GM23338 (cell line): ENCODE data around the gene FAM117B. TPM values are rescaled to one million over a fixed set of nuclear protein-coding genes. Genes with fewer than 3 reads are reported as not detected.

Experiments used
- ATAC-seq: fragments of 200-7000 bp; cut with Tn5 transposase; 3 replicates; pipeline ENCODE4 v1.9.1; 2020
- DNase-seq: peaks from one replicate; pipeline ENCODE4 v3.0.0-alpha.2; 2015; ENCODE audit warnings: low spot score
- H2AFZ ChIP-seq: fragments of 200-600 bp; sonication (generic); 2 replicates; pipeline ENCODE4 v1.8.0; 2016; ENCODE audit warnings: antibody characterized with exemption, mild to moderate bottlenecking, moderate library complexity
- H3F3A ChIP-seq: fragments of 200-600 bp; sonication (generic); replicated peaks from 2 replicates; pipeline ENCODE4 v1.8.0; 2017; ENCODE audit warnings: antibody characterized with exemption, mixed run types, low read depth
- H3K27ac ChIP-seq: fragments of 200-600 bp; sonication (generic); 2 replicates; pipeline ENCODE4 v1.6.1; 2016; ENCODE audit warnings: low read depth
- H3K27me3 ChIP-seq: fragments of 200-600 bp; sonication (generic); 2 replicates; pipeline ENCODE4 v1.8.0; 2016; ENCODE audit warnings: mild to moderate bottlenecking, mixed run types, moderate library complexity; ENCODE audit not compliant: insufficient read depth
- H3K36me3 ChIP-seq: fragments of 200-600 bp; sonication (generic); 2 replicates; pipeline ENCODE4 v1.8.0; 2016; ENCODE audit warnings: mild to moderate bottlenecking; ENCODE audit not compliant: insufficient read depth
- H3K4me1 ChIP-seq: fragments of 200-600 bp; sonication (generic); 2 replicates; pipeline ENCODE4 v1.8.0; 2016; ENCODE audit warnings: mild to moderate bottlenecking, moderate library complexity; ENCODE audit not compliant: insufficient read depth
- H3K4me2 ChIP-seq: fragments of 200-600 bp; sonication (generic); 2 replicates; pipeline ENCODE4 v1.7.1; 2017; ENCODE audit warnings: mixed run types
- H3K4me3 ChIP-seq: fragments of 200-600 bp; sonication (generic); 2 replicates; pipeline ENCODE4 v1.6.1; 2016; ENCODE audit warnings: mixed run types
- H3K79me2 ChIP-seq: fragments of 200-600 bp; sonication (generic); replicated peaks from 2 replicates; pipeline ENCODE4 v1.8.0; 2017; ENCODE audit warnings: mild to moderate bottlenecking; ENCODE audit not compliant: insufficient read depth
- H3K9me2 ChIP-seq: fragments of 200-600 bp; sonication (generic); 2 replicates; pipeline ENCODE4 v1.8.0; 2017; ENCODE audit not compliant: insufficient read depth
- H4K20me1 ChIP-seq: fragments of 200-600 bp; sonication (generic); replicated peaks from 2 replicates; pipeline ENCODE4 v1.8.0; 2017; ENCODE audit warnings: mild to moderate bottlenecking; ENCODE audit not compliant: insufficient read depth
- H3K27ac Mint-ChIP-seq: 2 replicates; pipeline ENCODE4 v1.8.0; 2020; ENCODE audit warnings: inconsistent platforms, mild to moderate bottlenecking, moderate library complexity, mixed read lengths
- H3K27me3 Mint-ChIP-seq: 3 replicates; pipeline ENCODE4 v1.8.0; 2022; ENCODE audit warnings: low read depth, mild to moderate bottlenecking, moderate library complexity, mixed read lengths, inconsistent platforms; ENCODE audit not compliant: insufficient read depth, poor library complexity
- H3K36me3 Mint-ChIP-seq: 3 replicates; pipeline ENCODE4 v1.8.0; 2021; ENCODE audit warnings: low read depth, mild to moderate bottlenecking, inconsistent platforms, moderate library complexity, mixed read lengths
- H3K4me1 Mint-ChIP-seq: 3 replicates; pipeline ENCODE4 v1.8.0; 2020; ENCODE audit warnings: mild to moderate bottlenecking, inconsistent platforms, mixed read lengths
- H3K4me3 Mint-ChIP-seq: 3 replicates; pipeline ENCODE4 v1.8.0; 2021; ENCODE audit warnings: moderate library complexity, mild to moderate bottlenecking, inconsistent platforms, mixed read lengths
- H3K9me3 Mint-ChIP-seq: 3 replicates; pipeline ENCODE4 v1.8.0; 2020; ENCODE audit warnings: moderate library complexity, mild to moderate bottlenecking, inconsistent platforms, mixed read lengths
- CREB1 ChIP-seq: fragments of 250-450 bp; sonication (Bioruptor Pico); IDR thresholded peaks from 2 replicates; pipeline ENCODE4 v1.5.0; 2020; ENCODE audit warnings: low read depth, mild to moderate bottlenecking, moderate library complexity
- CTCF ChIP-seq, 2 experiments: fragments of 200-600 bp in 1 of 2; sonication (generic) in 1 of 2; conservative IDR thresholded peaks; 2 replicates each; pipeline versions ENCODE4 v1.5.1 to v1.6.1; 2016 to 2017; ENCODE audit warnings: antibody characterized with exemption in 2 of 2, low read depth in 2 of 2, mild to moderate bottlenecking in 2 of 2, moderate library complexity in 1 of 2
- EZH2 ChIP-seq: fragments of 200-600 bp; sonication (generic); IDR thresholded peaks from one replicate; pipeline ENCODE4 v1.8.0; 2017; ENCODE audit warnings: antibody characterized with exemption, mild to moderate bottlenecking, low read depth; ENCODE audit not compliant: unreplicated experiment
- EZH2phosphoT487 ChIP-seq: fragments of 200-600 bp; sonication (generic); IDR thresholded peaks from one replicate; pipeline ENCODE4 v1.8.1; 2018; ENCODE audit warnings: antibody characterized with exemption; ENCODE audit not compliant: unreplicated experiment
- JUNB ChIP-seq: IDR thresholded peaks from one replicate; pipeline ENCODE4 v1.6.1; 2016; ENCODE audit warnings: antibody characterized with exemption; ENCODE audit not compliant: unreplicated experiment
- NANOG ChIP-seq: IDR thresholded peaks from 2 replicates; pipeline ENCODE4 v1.6.1; 2016; ENCODE audit warnings: antibody characterized with exemption, borderline replicate concordance
- POLR2AphosphoS5 ChIP-seq: IDR thresholded peaks from 2 replicates; pipeline ENCODE4 v1.6.1; 2016; ENCODE audit warnings: antibody characterized with exemption, low read depth
- REST ChIP-seq: IDR thresholded peaks from one replicate; pipeline ENCODE4 v1.6.1; 2018; ENCODE audit warnings: antibody characterized with exemption; ENCODE audit not compliant: unreplicated experiment
- STAT1 ChIP-seq: IDR thresholded peaks from one replicate; pipeline ENCODE4 v1.6.1; 2016; ENCODE audit warnings: antibody characterized with exemption; ENCODE audit not compliant: unreplicated experiment
- ZNF114 ChIP-seq: fragments of 250-450 bp; sonication (Bioruptor Pico); IDR thresholded peaks from 2 replicates; pipeline ENCODE4 v1.5.0; 2020; ENCODE audit warnings: mild to moderate bottlenecking, moderate library complexity
- ZNF331 ChIP-seq: fragments of 250-450 bp; sonication (Bioruptor Pico); IDR thresholded peaks from 2 replicates; pipeline ENCODE4 v1.5.0; 2020; ENCODE audit warnings: low read depth, mild to moderate bottlenecking, moderate library complexity
- ZNF462 ChIP-seq: fragments of 250-450 bp; sonication (Bioruptor Pico); IDR thresholded peaks from 2 replicates; pipeline ENCODE4 v1.5.0; 2020; ENCODE audit warnings: mild to moderate bottlenecking, moderate library complexity
- polyA plus RNA-seq: library from polyadenylated mRNA; unstranded; fragments of >200 nt; fragmentation: Nextera tagmentation; extraction: Ambion mirVana; gene quantifications from 2 replicates; pipeline ENCODE4 v1.2.1, GENCODE V29; 2016
- total RNA-seq: library from RNA; depleted of rRNA; stranded (reverse); fragments of >200 nt; shearing (Covaris generic); gene quantifications from 2 replicates; pipeline ENCODE4 v1.2.3, GENCODE V29; 2014
- TF ChIP-seq, protein P1 (sequence below): IDR thresholded peaks from 2 replicates; pipeline ENCODE4 v1.6.1; 2016; ENCODE audit warnings: antibody characterized with exemption

Gene FAM117B
- total and polyA plus RNA-seq, 2 experiments from 2014 or later: 8.4 to 23.0 TPM

DNA sequence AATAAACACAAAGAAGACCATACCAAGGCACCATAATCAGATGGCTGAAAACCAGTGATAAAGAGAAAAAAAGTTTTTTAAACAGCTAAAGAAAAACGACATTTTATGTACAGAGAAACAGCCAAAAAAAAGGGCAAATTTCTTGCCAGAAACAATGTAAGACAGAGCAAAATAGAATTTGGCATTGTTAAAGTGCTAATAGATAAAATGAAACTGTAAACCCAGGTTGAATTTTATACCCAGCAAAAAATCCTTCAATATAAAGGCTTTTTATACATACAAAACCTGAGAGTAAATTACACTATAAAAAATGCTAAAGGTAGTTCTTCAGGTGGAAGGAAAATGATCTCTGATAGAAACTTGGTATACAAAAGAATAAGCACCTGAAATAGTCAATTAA is 45.7 kb downstream of the FAM117B start:
- Mint-ChIP-seq H3K27me3 (peaks cover 3% of the 10 kb centered on the region), H3K27ac (no peak overlapping the region), H3K9me3 (peaks cover 5% of the 10 kb centered on the region; the same call in 1 of the 3 replicates), H3K36me3 (peaks cover 3% of the 10 kb centered on the region; the same call in 1 of the 3 replicates), H3K4me1 (peaks cover 16% of the 10 kb centered on the region), H3K4me3 (no peak overlapping the region)
- Histone ChIP-seq H3F3A (no peaks in the 10 kb centered on the region), H3K79me2 (peaks cover 87% of the 10 kb centered on the region), H3K4me1 (peaks cover 14% of the 10 kb centered on the region; the same call in 1 of the 2 replicates), H2AFZ (no peak overlapping the region), H3K27ac (no peak overlapping the region), H3K4me3 (no peak overlapping the region), H3K9me2 (no peaks in the 10 kb centered on the region; the same call in 1 of the 2 replicates), H3K4me2 (no peak overlapping the region), H4K20me1 (peaks cover 3% of the 10 kb centered on the region), H3K27me3 (no peaks in the 10 kb centered on the region), H3K36me3 (no peaks in the 10 kb centered on the region)
- TF ChIP-seq ZNF114 (CRISPR knock-in tag): no peak
- TF ChIP-seq CTCF (conservative IDR thresholded peaks at IDR 0.05; ENCODE audit: low read depth in 2 of 2): no peak
- no peak for TF ChIP-seq EZH2phosphoT487
- TF ChIP-seq EZH2: no peak
- TF ChIP-seq JUNB: no peak
- no peak for TF ChIP-seq NANOG
- no peak for TF ChIP-seq POLR2AphosphoS5
- TF ChIP-seq ZNF462 (CRISPR knock-in tag): no peak
- no peak for TF ChIP-seq REST
- TF ChIP-seq CREB1 (CRISPR knock-in tag): no peak
- no peak for TF ChIP-seq ZNF331 (CRISPR knock-in tag)
- TF ChIP-seq, protein P1, sequence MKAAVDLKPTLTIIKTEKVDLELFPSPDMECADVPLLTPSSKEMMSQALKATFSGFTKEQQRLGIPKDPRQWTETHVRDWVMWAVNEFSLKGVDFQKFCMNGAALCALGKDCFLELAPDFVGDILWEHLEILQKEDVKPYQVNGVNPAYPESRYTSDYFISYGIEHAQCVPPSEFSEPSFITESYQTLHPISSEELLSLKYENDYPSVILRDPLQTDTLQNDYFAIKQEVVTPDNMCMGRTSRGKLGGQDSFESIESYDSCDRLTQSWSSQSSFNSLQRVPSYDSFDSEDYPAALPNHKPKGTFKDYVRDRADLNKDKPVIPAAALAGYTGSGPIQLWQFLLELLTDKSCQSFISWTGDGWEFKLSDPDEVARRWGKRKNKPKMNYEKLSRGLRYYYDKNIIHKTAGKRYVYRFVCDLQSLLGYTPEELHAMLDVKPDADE: no peak
- TF ChIP-seq STAT1: no peak
- ATAC-seq (no peak), DNase-seq (no peak)
